Esophagus muscularis mucosa (tissue), 4 donors: ENCODE measurements around the gene NOD1. TPM values are rescaled to one million over a fixed set of nuclear protein-coding genes. Genes with fewer than 3 reads are reported as not detected.

Source experiments
- DNase-seq: peaks from one replicate; pipeline ENCODE4 v3.0.0-alpha.2; 2017; ENCODE audit errors: extremely low spot score
- H3K27ac ChIP-seq, 4 donors: fragments of 200-600 bp; sonication (generic); replicated peaks in 1 of 4; 1 replicate in 3 of 4; 2 replicates in 1 of 4; pipeline ENCODE4 v1.5.1; 2016 to 2019; ENCODE audit warnings: mild to moderate bottlenecking in 1 of 4
- H3K27me3 ChIP-seq, 4 donors: fragments of 200-600 bp; sonication (generic); one replicate each; pipeline versions ENCODE4 v1.5.1 to v1.6.0; 2016 to 2019
- H3K36me3 ChIP-seq, 4 donors: fragments of 200-600 bp; sonication (generic); one replicate each; pipeline ENCODE4 v1.5.1; 2016 to 2019
- H3K4me1 ChIP-seq, 4 donors: fragments of 200-600 bp; sonication (generic); one replicate each; pipeline ENCODE4 v1.5.1; 2016 to 2019
- H3K4me3 ChIP-seq, 4 donors: fragments of 200-600 bp; sonication (generic); 1 replicate in 2 of 4; 2 replicates in 2 of 4; pipeline ENCODE4 v1.5.1; 2016 to 2019; ENCODE audit warnings: mild to moderate bottlenecking in 4 of 4, moderate library complexity in 1 of 4
- H3K9me3 ChIP-seq, 4 donors: fragments of 200-600 bp; sonication (generic); 1 replicate in 3 of 4; 2 replicates in 1 of 4; pipeline ENCODE4 v1.5.1; 2016 to 2019
- EP300 ChIP-seq: sonication (generic); formaldehyde crosslinking; IDR thresholded peaks from one replicate; pipeline ENCODE4 v1.6.1; 2017; ENCODE audit warnings: antibody characterized with exemption
- POLR2A ChIP-seq: fragments of 450-650 bp; IDR thresholded peaks from one replicate; pipeline ENCODE4 v1.6.1; 2017; ENCODE audit warnings: antibody characterized with exemption, moderate library complexity, mild to moderate bottlenecking, low read depth
- POLR2AphosphoS5 ChIP-seq, 2 donors: sonication (generic); formaldehyde crosslinking; IDR thresholded peaks; one replicate each; pipeline ENCODE4 v1.6.1; 2017; ENCODE audit warnings: antibody characterized with exemption in 2 of 2
- WGBS: methylation state at CpG from one replicate; pipeline ENCODE4 v1.1.5; 2018; 5-methylcytosine and 5-hydroxymethylcytosine counted together
- intact Hi-C: fragments of 100-400 bp; cut with DNase I; formaldehyde crosslinking; loops from one replicate; pipeline ENCODE4 v1.15.1; 2023
- total RNA-seq, 4 donors: library from RNA; depleted of rRNA; stranded (reverse); fragments of >200 nt; gene quantifications; one replicate each; pipeline versions ENCODE4 v1.1.0 to v1.2.1, GENCODE V29; 2016
- TF ChIP-seq, protein P1 (sequence below), 3 experiments: fragments of 200-600 bp in 2 of 3; fragments of 450-650 bp in 1 of 3; sonication (generic) in 2 of 3; IDR thresholded peaks; one replicate each; pipeline ENCODE4 v1.5.1; 2017 to 2019; ENCODE audit warnings: antibody characterized with exemption in 3 of 3, mild to moderate bottlenecking in 2 of 3, moderate library complexity in 1 of 3

NOD1 gene
- total RNA-seq, 4 donors from 2014 or later, result 11.6 to 22.0 (median 13.0) TPM

DNA sequence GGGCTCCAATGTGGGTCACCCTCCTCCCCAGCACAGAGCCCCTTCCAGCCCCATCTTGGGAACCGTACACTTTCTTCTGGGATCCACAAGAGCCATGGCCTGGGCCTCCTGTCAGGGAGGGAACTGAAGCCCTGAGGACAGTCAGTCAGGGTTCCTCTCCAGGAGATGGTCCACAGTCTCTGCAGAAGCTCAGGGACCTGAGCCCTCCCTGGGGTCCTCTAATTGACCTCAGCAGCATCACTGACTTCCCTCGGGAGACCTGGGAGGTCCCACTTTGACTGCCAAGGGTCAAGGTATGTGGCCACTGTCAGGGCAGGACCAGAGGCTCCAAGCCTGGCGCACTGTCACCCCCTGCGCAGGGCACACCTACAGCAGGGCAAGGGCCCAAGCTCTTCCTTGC lies 32.3 kb downstream of the NOD1 start:
- TF ChIP-seq POLR2AphosphoS5 (IDR thresholded peaks at IDR 0.05), result no peak
- TF ChIP-seq, protein P1, sequence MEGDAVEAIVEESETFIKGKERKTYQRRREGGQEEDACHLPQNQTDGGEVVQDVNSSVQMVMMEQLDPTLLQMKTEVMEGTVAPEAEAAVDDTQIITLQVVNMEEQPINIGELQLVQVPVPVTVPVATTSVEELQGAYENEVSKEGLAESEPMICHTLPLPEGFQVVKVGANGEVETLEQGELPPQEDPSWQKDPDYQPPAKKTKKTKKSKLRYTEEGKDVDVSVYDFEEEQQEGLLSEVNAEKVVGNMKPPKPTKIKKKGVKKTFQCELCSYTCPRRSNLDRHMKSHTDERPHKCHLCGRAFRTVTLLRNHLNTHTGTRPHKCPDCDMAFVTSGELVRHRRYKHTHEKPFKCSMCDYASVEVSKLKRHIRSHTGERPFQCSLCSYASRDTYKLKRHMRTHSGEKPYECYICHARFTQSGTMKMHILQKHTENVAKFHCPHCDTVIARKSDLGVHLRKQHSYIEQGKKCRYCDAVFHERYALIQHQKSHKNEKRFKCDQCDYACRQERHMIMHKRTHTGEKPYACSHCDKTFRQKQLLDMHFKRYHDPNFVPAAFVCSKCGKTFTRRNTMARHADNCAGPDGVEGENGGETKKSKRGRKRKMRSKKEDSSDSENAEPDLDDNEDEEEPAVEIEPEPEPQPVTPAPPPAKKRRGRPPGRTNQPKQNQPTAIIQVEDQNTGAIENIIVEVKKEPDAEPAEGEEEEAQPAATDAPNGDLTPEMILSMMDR (IDR thresholded peaks at IDR 0.05), result no peak
- no peak for TF ChIP-seq POLR2A
- no peak for TF ChIP-seq EP300
- Histone ChIP-seq H3K4me1 (peaks cover 12 to 28% (median 21%) of the 10 kb centered on the region in 4 donors), H3K27ac (no peak overlapping the region), H3K27me3 (no peaks in the 10 kb centered on the region), H3K36me3 (peaks cover 15 to 62% (median 46%) of the 10 kb centered on the region in 4 donors), H3K4me3 (no peak overlapping the region), H3K9me3 (no peaks in the 10 kb centered on the region)
- DNase-seq, result no peak
- 90% methylated on average over 4 of the region's 4 CpGs for WGBS
- intact Hi-C loops, result no loop called here

DNA sequence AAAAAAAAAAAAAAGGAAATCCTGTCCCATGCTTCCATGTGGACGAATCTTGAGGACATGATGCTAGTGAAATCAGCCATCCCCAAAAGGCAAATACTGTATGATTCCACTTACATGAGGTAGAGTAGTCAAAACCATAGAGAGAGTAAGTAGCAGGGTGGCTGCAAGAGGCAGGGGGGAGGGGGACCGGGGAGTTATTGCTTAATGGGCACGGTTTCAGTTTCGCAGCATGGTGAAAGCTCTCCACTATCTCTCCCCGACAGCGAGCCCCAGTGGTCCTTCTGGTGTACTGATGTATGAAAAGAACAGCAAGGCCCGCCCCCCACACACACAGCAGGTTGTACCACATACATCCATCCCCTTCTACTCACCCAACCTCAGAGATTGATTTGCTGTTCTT lies 32.8 kb downstream of the NOD1 start:
- Histone ChIP-seq H3K27me3 (no peaks in the 10 kb centered on the region), H3K36me3 (peaks cover 11 to 57% (median 41%) of the 10 kb centered on the region in 4 donors), H3K9me3 (no peaks in the 10 kb centered on the region), H3K4me3 (no peak overlapping the region), H3K27ac (no peak overlapping the region), H3K4me1 (peaks cover 12 to 26% (median 21%) of the 10 kb centered on the region in 4 donors)
- no peak for DNase-seq
- no peak for TF ChIP-seq POLR2A
- TF ChIP-seq EP300, result no peak
- no peak for TF ChIP-seq POLR2AphosphoS5 (IDR thresholded peaks at IDR 0.05)
- TF ChIP-seq, protein P1 (IDR thresholded peaks at IDR 0.05), result peak in 2 of 3 experiments; percentile 11 to 24
- intact Hi-C loops, result no loop called here
- WGBS, result 76% methylated on average over 7 of the region's 7 CpGs

DNA sequence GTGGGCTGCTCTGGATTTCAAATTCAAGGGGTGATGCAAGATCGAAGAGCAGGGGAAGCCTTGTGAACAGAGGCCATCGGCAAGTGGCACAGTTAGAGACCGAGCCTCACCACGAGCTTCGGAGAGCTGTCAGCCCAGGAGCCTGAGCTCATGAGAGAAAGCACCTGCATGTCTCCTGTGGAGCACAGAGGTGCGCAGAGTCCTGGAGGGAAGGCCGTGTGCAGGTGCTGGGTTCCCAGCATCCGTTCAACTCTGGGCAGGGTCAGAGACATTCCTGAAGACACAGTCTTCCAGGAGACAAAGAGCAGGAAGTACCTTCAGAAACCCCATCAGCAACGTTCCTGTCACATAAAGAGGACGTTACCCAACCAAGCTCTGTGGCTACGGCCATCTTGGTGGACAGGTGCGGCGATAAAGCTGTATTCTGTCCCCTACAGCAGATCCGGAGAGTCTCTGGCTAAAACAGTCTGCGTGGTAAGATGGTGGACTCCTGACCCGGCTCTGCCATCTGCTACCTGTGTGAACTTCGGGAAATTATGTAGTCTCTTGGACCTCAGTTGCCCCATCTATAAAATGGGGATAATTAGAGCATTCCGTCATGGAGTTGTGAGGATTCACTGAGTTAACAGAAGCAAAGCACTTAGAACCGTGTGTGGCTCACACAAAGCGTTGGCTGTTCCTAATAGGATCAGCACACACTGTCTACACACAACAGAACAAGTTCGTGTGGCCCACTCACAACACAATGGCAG lies 40.6 kb downstream of the NOD1 start:
- no peak overlapping the region for H3K4me3 ChIP-seq
- H3K4me1 ChIP-seq, result peaks cover 12 to 40% (median 34%) of the 10 kb centered on the region in 4 donors
- H3K27me3 ChIP-seq, result no peaks in the 10 kb centered on the region
- H3K36me3 ChIP-seq, result peaks cover 26 to 56% (median 42%) of the 10 kb centered on the region in 4 donors
- H3K9me3 ChIP-seq, result no peaks in the 10 kb centered on the region
- 92% methylated on average over 19 of the region's 21 CpGs for WGBS
- H3K27ac ChIP-seq, result no peak overlapping the region
- no peak for TF ChIP-seq POLR2AphosphoS5 (IDR thresholded peaks at IDR 0.05)
- TF ChIP-seq POLR2A, result no peak
- TF ChIP-seq, protein P1 (IDR thresholded peaks at IDR 0.05), result no peak
- TF ChIP-seq EP300, result no peak
- DNase-seq, result no peak
- intact Hi-C loops, result no loop called here

DNA sequence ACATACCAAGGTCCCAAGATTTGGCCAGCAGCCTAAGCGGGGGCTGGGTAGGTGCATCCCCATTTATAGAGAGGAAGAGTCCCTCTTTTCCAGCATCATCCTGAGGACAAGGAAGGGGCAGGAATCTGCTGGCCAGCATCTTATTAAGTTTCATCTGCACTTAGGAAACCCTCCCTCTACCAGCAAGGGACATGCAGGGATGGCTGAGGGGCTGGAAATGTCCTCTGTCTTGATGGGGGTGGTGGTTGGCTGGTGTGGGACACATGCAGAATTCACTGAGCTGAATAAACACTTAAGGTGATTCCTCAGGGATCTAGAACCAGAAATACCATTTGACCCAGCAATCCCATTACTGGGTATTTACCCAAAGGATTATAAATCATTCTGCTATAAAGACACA lies 42.1 kb downstream of the NOD1 start:
- WGBS, result 100% methylated on average over 1 of the region's 1 CpG

More for the DNA sequence above, 42.1 kb downstream of the NOD1 start:
- peaks cover 24 to 55% (median 49%) of the 10 kb centered on the region in 4 donors for H3K4me1 ChIP-seq
- no peak overlapping the region for H3K27ac ChIP-seq
- no peak for DNase-seq
- intact Hi-C loops, result no loop called here
- H3K36me3 ChIP-seq, result peaks cover 26 to 70% (median 42%) of the 10 kb centered on the region in 4 donors
- no peaks in the 10 kb centered on the region for H3K9me3 ChIP-seq
- H3K27me3 ChIP-seq, result no peaks in the 10 kb centered on the region
- no peak overlapping the region for H3K4me3 ChIP-seq
- TF ChIP-seq EP300 (no peak), POLR2AphosphoS5 (IDR thresholded peaks at IDR 0.05) (no peak), POLR2A (no peak)
- TF ChIP-seq, protein P1 (IDR thresholded peaks at IDR 0.05), result no peak
